Measurements from ENCODE around the gene GALNT9. TPM values are rescaled to one million over a fixed set of nuclear protein-coding genes. Genes with fewer than 3 reads are reported as not detected.

GALNT9 gene
- total RNA-seq, 1 experiment from 2014 or later, result 0.45 TPM

- intact Hi-C loops (cut with micrococcal nuclease; ENCODE audit: unreplicated experiment), result no loop called here
- H3K36me3 Mint-ChIP-seq (ENCODE audit: insufficient read depth, unreplicated experiment), result no peaks in the 10 kb centered on the region
- BruUV-seq (replicated peaks), result no TSS peak
- Histone ChIP-seq H3K36me3 (ENCODE audit: control insufficient read depth, insufficient read depth, low read length) (no peaks in the 10 kb centered on the region), H3K27me3 (replicated peaks; ENCODE audit: control insufficient read depth, insufficient read depth, low read length) (no peaks in the 10 kb centered on the region; the same call in none of the 2 replicates), H3K9me3 (no peaks in the 10 kb centered on the region), H3K4me1 (no peaks in the 10 kb centered on the region), H3K4me3 (ENCODE audit: low read depth, low read length) (no peak overlapping the region)
- POLR2A ChIA-PET, result no interaction called here
- H3K27ac Mint-ChIP-seq (ENCODE audit: unreplicated experiment), result no peak overlapping the region
- no peaks in the 10 kb centered on the region for H3K9me3 Mint-ChIP-seq (ENCODE audit: unreplicated experiment)
- peaks cover 23% of the 10 kb centered on the region for H3K27me3 Mint-ChIP-seq (ENCODE audit: insufficient read depth, unreplicated experiment)
- no peak for DNase-seq
- CTCF ChIA-PET, result interaction anchor here (0.7 kb wide), 1 partner anchor 1438 kb away, joined by 3 read pairs; no protein-coding TSS in a partner anchor
- no peak overlapping the region for H3K4me3 Mint-ChIP-seq (ENCODE audit: unreplicated experiment)
- no peak for TF ChIP-seq CTCF (IDR thresholded peaks at IDR 0.05; ENCODE audit: insufficient read depth in 1 of 2, low read depth in 1 of 2, low read length in 1 of 2, severe bottlenecking in 1 of 2, unreplicated experiment in 1 of 2)
- no peaks in the 10 kb centered on the region for H3K4me1 Mint-ChIP-seq (ENCODE audit: low read depth, unreplicated experiment)
These were observed 127.8 kb downstream of the GALNT9 start for GRCh38 chr12:132201391-132202120.

- no peaks in the 10 kb centered on the region for H3K4me1 ChIP-seq
- Mint-ChIP-seq H3K4me1 (ENCODE audit: low read depth, unreplicated experiment) (no peaks in the 10 kb centered on the region), H3K27me3 (ENCODE audit: insufficient read depth, unreplicated experiment) (peaks cover 23% of the 10 kb centered on the region), H3K36me3 (ENCODE audit: insufficient read depth, unreplicated experiment) (no peaks in the 10 kb centered on the region), H3K4me3 (ENCODE audit: unreplicated experiment) (no peak overlapping the region), H3K27ac (ENCODE audit: unreplicated experiment) (no peak overlapping the region), H3K9me3 (ENCODE audit: unreplicated experiment) (no peaks in the 10 kb centered on the region)
- no peaks in the 10 kb centered on the region for H3K9me3 ChIP-seq
- intact Hi-C loops (cut with micrococcal nuclease; ENCODE audit: unreplicated experiment), result no loop called here
- ChIA-PET POLR2A (no interaction called here), CTCF (interaction anchor here (0.7 kb wide), 1 partner anchor 1437 kb away, joined by 3 read pairs; no protein-coding TSS in a partner anchor)
- TF ChIP-seq CTCF (IDR thresholded peaks at IDR 0.05; ENCODE audit: insufficient read depth in 1 of 2, low read depth in 1 of 2, low read length in 1 of 2, severe bottlenecking in 1 of 2, unreplicated experiment in 1 of 2), result no peak
- H3K4me3 ChIP-seq (ENCODE audit: low read depth, low read length), result no peak overlapping the region
- no TSS peak for BruUV-seq (replicated peaks)
- H3K27me3 ChIP-seq (replicated peaks; ENCODE audit: control insufficient read depth, insufficient read depth, low read length), result no peaks in the 10 kb centered on the region; the same call in none of the 2 replicates
- H3K36me3 ChIP-seq (ENCODE audit: control insufficient read depth, insufficient read depth, low read length), result no peaks in the 10 kb centered on the region
- no peak for DNase-seq
These were observed 128.6 kb downstream of the GALNT9 start for GRCh38 chr12:132200800-132201199.

DNA sequence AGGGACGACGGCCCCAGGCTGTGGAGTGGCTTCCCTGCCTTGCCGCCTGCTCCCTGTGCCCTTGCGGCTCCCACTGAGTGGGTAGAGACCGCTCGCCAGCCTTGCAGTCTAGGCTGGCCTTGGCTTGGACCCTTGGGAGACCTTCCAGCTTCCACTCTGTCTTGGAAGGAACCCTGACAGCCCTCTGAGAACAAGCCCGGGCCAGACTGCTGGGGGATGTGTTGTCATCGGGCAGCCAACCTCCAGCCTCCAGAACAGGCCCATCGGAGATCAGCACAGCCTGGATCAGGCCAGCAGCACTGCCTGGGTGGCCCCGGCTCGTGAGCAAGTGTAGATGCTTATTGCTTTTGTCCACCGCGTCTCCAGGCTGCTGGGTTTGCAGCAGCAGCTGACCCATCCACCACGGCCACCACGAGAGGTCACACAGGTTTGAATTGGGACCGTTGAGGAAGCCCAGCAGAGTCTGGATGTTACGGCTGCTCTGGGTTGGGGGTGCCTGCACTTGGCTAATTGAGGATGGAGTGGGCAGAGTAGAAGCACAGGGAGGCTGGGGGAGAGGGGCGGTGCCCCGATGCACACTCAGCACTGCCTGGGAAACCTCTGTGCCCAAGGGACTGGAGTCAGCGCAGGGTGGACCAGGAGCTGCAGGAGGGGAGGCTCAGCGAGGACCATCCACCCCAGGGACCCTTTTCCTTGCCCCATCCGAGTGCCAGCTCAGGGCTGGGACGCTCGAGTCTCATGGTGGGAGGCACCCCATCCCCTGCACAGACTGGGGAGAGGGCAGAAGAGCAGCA is 129.7 kb downstream of the GALNT9 start:
- no TSS peak for BruUV-seq (replicated peaks)

More for the DNA sequence above, 129.7 kb downstream of the GALNT9 start:
- H3K9me3 ChIP-seq, result no peaks in the 10 kb centered on the region
- no peak overlapping the region for H3K4me3 ChIP-seq (ENCODE audit: low read depth, low read length)
- no peaks in the 10 kb centered on the region for H3K9me3 Mint-ChIP-seq (ENCODE audit: unreplicated experiment)
- no peaks in the 10 kb centered on the region; the same call in none of the 2 replicates for H3K27me3 ChIP-seq (replicated peaks; ENCODE audit: control insufficient read depth, insufficient read depth, low read length)
- H3K4me1 ChIP-seq, result no peaks in the 10 kb centered on the region
- TF ChIP-seq CTCF (IDR thresholded peaks at IDR 0.05; ENCODE audit: insufficient read depth in 1 of 2, low read depth in 1 of 2, low read length in 1 of 2, severe bottlenecking in 1 of 2, unreplicated experiment in 1 of 2), result no peak
- H3K4me3 Mint-ChIP-seq (ENCODE audit: unreplicated experiment), result no peak overlapping the region
- H3K27ac Mint-ChIP-seq (ENCODE audit: unreplicated experiment), result no peak overlapping the region
- no peak for DNase-seq
- H3K4me1 Mint-ChIP-seq (ENCODE audit: low read depth, unreplicated experiment), result no peaks in the 10 kb centered on the region
- H3K36me3 ChIP-seq (ENCODE audit: control insufficient read depth, insufficient read depth, low read length), result no peaks in the 10 kb centered on the region
- ChIA-PET CTCF (no interaction called here), POLR2A (no interaction called here)
- no peaks in the 10 kb centered on the region for H3K36me3 Mint-ChIP-seq (ENCODE audit: insufficient read depth, unreplicated experiment)
- intact Hi-C loops (cut with micrococcal nuclease; ENCODE audit: unreplicated experiment), result no loop called here
- peaks cover 23% of the 10 kb centered on the region for H3K27me3 Mint-ChIP-seq (ENCODE audit: insufficient read depth, unreplicated experiment)
